ENCODE results near the gene MAP3K15.
A peak's percentile ranks its signal among the peaks of the same experiment; 100 is the strongest.

The MAP3K15 gene, protein sequence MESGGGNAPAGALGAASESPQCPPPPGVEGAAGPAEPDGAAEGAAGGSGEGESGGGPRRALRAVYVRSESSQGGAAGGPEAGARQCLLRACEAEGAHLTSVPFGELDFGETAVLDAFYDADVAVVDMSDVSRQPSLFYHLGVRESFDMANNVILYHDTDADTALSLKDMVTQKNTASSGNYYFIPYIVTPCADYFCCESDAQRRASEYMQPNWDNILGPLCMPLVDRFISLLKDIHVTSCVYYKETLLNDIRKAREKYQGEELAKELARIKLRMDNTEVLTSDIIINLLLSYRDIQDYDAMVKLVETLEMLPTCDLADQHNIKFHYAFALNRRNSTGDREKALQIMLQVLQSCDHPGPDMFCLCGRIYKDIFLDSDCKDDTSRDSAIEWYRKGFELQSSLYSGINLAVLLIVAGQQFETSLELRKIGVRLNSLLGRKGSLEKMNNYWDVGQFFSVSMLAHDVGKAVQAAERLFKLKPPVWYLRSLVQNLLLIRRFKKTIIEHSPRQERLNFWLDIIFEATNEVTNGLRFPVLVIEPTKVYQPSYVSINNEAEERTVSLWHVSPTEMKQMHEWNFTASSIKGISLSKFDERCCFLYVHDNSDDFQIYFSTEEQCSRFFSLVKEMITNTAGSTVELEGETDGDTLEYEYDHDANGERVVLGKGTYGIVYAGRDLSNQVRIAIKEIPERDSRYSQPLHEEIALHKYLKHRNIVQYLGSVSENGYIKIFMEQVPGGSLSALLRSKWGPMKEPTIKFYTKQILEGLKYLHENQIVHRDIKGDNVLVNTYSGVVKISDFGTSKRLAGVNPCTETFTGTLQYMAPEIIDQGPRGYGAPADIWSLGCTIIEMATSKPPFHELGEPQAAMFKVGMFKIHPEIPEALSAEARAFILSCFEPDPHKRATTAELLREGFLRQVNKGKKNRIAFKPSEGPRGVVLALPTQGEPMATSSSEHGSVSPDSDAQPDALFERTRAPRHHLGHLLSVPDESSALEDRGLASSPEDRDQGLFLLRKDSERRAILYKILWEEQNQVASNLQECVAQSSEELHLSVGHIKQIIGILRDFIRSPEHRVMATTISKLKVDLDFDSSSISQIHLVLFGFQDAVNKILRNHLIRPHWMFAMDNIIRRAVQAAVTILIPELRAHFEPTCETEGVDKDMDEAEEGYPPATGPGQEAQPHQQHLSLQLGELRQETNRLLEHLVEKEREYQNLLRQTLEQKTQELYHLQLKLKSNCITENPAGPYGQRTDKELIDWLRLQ (N-terminal part only)

DNA sequence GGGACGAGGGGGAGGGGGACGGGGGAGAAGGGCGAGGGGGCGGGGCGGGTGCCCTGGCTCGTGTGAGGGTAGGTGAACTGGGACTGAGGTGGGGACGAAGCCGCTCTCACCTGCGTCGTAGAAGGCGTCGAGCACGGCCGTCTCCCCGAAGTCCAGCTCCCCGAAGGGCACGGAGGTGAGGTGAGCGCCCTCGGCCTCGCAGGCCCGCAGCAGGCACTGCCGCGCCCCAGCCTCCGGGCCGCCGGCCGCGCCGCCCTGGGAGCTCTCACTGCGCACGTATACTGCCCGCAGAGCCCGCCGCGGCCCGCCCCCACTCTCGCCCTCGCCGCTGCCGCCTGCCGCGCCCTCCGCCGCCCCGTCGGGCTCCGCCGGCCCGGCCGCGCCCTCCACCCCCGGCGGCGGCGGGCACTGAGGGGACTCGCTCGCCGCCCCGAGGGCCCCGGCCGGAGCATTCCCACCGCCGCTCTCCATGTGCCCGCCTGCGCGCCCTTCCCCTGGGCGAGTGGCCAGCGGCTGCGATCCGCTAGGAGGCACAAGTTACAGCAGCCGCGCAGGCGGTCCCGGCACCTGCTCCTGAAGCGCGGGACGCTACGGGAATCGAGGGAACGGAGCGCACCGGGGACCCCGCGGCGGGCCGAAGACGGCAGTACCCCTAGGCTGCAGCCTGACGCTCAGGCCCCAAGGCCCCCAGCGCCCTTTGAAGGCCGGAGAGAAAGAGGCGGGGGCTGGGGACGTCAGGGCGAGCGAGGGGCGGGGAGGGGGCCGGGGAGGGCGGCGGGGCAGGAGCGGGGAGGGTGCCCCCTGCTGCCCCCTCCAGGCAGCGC, at the start of gene MAP3K15:
Gene MAP3K15, minus strand, starts transcription at position 718 of the 824 bp plus-strand sequence. Its CDS starts 247 bp downstream, at position 471.
- no peak for DNase-seq (ENCODE audit: low read depth, low spot score)
- H3K4me3 ChIP-seq (ENCODE audit: low read depth, low read length) = no peak within 1 kb of the TSS
- ChIA-PET CTCF (interaction anchor here (1.0 kb wide), 1 partner anchor 132 kb away, joined by 3 read pairs; no protein-coding TSS in a partner anchor), POLR2A (no interaction called here)
- TF ChIP-seq, protein P1, sequence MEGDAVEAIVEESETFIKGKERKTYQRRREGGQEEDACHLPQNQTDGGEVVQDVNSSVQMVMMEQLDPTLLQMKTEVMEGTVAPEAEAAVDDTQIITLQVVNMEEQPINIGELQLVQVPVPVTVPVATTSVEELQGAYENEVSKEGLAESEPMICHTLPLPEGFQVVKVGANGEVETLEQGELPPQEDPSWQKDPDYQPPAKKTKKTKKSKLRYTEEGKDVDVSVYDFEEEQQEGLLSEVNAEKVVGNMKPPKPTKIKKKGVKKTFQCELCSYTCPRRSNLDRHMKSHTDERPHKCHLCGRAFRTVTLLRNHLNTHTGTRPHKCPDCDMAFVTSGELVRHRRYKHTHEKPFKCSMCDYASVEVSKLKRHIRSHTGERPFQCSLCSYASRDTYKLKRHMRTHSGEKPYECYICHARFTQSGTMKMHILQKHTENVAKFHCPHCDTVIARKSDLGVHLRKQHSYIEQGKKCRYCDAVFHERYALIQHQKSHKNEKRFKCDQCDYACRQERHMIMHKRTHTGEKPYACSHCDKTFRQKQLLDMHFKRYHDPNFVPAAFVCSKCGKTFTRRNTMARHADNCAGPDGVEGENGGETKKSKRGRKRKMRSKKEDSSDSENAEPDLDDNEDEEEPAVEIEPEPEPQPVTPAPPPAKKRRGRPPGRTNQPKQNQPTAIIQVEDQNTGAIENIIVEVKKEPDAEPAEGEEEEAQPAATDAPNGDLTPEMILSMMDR (IDR thresholded peaks at IDR 0.05; ENCODE audit: insufficient read depth, low read length, missing control alignments) = peak; percentile 9

DNA sequence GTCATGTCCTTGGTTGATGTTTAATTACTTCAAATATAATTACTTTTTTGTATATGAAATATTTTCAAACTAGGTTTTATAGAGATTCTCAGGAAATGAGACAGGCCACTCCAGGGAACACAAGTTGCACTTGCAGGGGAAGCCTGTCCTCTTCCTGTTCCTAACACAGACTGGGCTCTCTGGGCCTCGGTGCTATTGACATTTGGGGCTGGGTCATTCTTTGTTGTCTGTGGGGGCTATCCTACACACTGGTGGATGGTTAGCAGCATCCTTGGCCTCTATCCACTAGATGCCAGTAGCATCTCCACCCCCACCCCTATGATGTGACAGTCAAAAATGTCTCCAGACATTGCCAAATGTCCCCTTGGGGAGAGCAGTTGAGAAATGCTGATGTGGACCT, 49.3 kb upstream of the MAP3K15 start:
- TF ChIP-seq, protein P1 (IDR thresholded peaks at IDR 0.05; ENCODE audit: insufficient read depth, low read length, missing control alignments) = no peak
- no peak overlapping the region for H3K4me3 ChIP-seq (ENCODE audit: low read depth, low read length)
- POLR2A ChIA-PET = no interaction called here
- CTCF ChIA-PET = interaction anchor here (0.8 kb wide), 1 partner anchor 503 kb away, joined by 3 read pairs; no protein-coding TSS in a partner anchor
- no peak for DNase-seq (ENCODE audit: low read depth, low spot score)

DNA sequence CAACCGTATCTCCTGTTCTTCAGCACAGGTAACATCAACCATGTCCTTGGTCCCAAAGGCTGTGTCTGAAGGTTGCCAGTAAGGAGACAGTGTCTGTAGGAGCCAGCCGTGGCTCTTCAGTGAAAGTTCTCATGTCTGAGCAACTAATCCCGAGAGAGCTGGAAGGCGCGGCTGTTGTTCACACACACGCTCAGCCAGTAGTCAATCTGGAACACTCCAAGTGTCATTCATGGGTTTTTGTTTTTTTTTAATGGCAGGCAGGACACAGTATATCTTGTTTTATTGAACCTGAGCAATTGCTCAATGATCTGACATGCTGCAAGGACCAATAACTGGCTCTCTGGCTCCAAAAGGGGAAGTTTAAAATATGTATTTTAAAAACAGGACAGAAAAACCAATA, 48.4 kb upstream of the MAP3K15 start:
- ChIA-PET CTCF (no interaction called here), POLR2A (no interaction called here)
- no peak overlapping the region for H3K4me3 ChIP-seq (ENCODE audit: low read depth, low read length)
- DNase-seq (ENCODE audit: low read depth, low spot score) = no peak
- TF ChIP-seq, protein P1 (IDR thresholded peaks at IDR 0.05; ENCODE audit: insufficient read depth, low read length, missing control alignments) = no peak

DNA sequence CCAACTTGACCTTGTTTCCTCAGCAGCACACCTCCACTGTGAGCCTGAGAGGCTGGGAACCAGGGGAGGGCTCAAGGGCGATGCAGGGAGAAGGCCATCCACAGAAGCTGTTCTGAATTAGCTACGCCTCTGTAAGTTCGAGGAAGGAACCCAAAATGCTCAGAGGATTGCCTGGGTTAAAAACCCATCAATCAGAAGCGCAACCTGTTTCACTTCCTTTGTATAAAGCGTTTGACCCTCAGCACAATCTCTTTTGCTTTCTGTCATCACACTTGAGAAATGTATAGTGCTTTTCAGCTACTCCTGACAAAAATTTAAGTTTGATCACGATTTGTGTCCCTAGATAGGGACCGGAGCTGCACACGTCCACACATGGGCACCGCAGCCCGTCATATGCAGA, 48.0 kb upstream of the MAP3K15 start:
- no peak for DNase-seq (ENCODE audit: low read depth, low spot score)

DNA sequence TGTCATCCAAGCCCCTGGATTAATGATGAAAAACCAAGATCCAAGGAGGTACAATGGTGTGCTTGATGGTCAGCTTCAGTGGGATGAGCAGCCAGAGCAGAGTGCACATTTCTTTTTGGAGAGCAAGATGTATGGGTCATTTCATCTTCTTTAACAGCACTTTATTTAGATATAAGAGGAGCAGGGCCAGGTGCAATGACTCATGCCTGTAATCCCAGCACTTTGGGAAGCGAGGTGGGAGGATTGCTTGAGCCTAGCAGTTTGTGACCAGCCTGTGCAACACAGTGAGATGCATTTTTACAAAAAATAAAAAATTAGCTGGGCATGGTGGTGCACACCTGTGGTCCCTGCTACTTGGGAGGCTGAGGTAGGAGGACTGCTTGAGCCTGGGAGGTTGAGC, 45.3 kb upstream of the MAP3K15 start:
- POLR2A ChIA-PET = no interaction called here
- no peak overlapping the region for H3K4me3 ChIP-seq (ENCODE audit: low read depth, low read length)

More for the DNA sequence above, 48.0 kb upstream of the MAP3K15 start:
- ChIA-PET CTCF (no interaction called here), POLR2A (no interaction called here)
- TF ChIP-seq, protein P1 (IDR thresholded peaks at IDR 0.05; ENCODE audit: insufficient read depth, low read length, missing control alignments) = no peak
- no peak overlapping the region for H3K4me3 ChIP-seq (ENCODE audit: low read depth, low read length)

More for the DNA sequence above, 45.3 kb upstream of the MAP3K15 start:
- TF ChIP-seq, protein P1 (IDR thresholded peaks at IDR 0.05; ENCODE audit: insufficient read depth, low read length, missing control alignments) = no peak
- CTCF ChIA-PET = no interaction called here
- no peak for DNase-seq (ENCODE audit: low read depth, low spot score)

Measured in AG04449 (cell line).